Neural progenitor cell (in vitro differentiated cells): ENCODE measurements around the gene COL6A5.

Source experiments
- CTCF ChIP-seq: fragments of 200-600 bp; sonication (generic); IDR thresholded peaks from 2 replicates; pipeline ENCODE4 v1.5.1; 2017; ENCODE audit warnings: antibody characterized with exemption, mild to moderate bottlenecking
- EZH2 ChIP-seq: fragments of 200-600 bp; sonication (generic); IDR thresholded peaks from 2 replicates; pipeline ENCODE4 v1.6.1; 2017; ENCODE audit warnings: antibody characterized with exemption, mild to moderate bottlenecking, moderate library complexity

DNA sequence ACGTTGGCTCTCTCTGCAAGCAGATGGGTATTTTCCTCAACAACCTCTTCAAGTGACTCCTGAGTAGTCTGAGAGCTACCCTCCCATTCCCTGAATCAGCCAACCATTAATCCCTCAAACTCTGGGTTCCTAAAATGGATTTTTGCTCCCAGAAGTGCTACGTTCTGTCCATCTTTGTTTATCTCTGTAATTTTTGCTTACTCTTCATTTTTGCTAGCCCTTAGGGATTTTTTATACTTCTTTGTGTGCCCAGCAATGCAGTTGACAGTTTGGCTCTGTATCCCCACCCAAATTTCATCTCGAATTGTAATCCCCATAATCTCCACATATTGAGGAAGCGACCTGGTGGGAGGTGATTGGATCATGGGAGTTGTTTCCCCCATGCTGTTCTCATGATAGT lies 35.4 kb upstream of the COL6A5 start:
- TF ChIP-seq CTCF (no peak), EZH2 (no peak)
